Liver (tissue), 3 donors: Measurements from ENCODE around the gene CLEC16A.

Experiments
- ATF3 ChIP-seq: IDR thresholded peaks from 2 replicates; pipeline ENCODE4 v1.6.1; 2016; ENCODE audit warnings: antibody characterized with exemption
- CTCF ChIP-seq: fragments of 150-350 bp; IDR thresholded peaks from 2 replicates; pipeline ENCODE4 v1.5.1; 2017; ENCODE audit warnings: improper control_type of control experiment, low read depth, low read length; ENCODE audit not compliant: missing input control
- GABPA ChIP-seq, 2 donors: IDR thresholded peaks in 1 of 2; conservative IDR thresholded peaks in 1 of 2; 2 replicates each; pipeline ENCODE4 v1.6.1; 2016; ENCODE audit warnings: antibody characterized with exemption in 2 of 2, mild to moderate bottlenecking in 1 of 2, moderate library complexity in 1 of 2
- HNF4G ChIP-seq: IDR thresholded peaks from 2 replicates; pipeline ENCODE4 v1.6.1; 2016; ENCODE audit warnings: antibody characterized with exemption
- JUND ChIP-seq, 2 donors: IDR thresholded peaks; 2 replicates each; pipeline ENCODE4 v1.6.1; 2016; ENCODE audit warnings: antibody characterized with exemption in 2 of 2
- MAX ChIP-seq: IDR thresholded peaks from 2 replicates; pipeline ENCODE4 v1.6.1; 2016; ENCODE audit warnings: antibody characterized with exemption
- RAD21 ChIP-seq, 2 donors: IDR thresholded peaks; 2 replicates each; pipeline ENCODE4 v1.6.1; 2016; ENCODE audit warnings: antibody characterized with exemption in 2 of 2, mild to moderate bottlenecking in 2 of 2
- TAF1 ChIP-seq: conservative IDR thresholded peaks from 2 replicates; pipeline ENCODE4 v1.6.1; 2016; ENCODE audit warnings: antibody characterized with exemption, mild to moderate bottlenecking
- YY1 ChIP-seq: IDR thresholded peaks from 2 replicates; pipeline ENCODE4 v1.6.1; 2016; ENCODE audit warnings: antibody characterized with exemption, mild to moderate bottlenecking
- donor health status: healthy.
- donor health status: healthy.

- TF ChIP-seq CTCF, result no peak
- no peak for TF ChIP-seq ATF3
- TF ChIP-seq YY1, result no peak
- no peak for TF ChIP-seq RAD21 (IDR thresholded peaks at IDR 0.05)
- no peak for TF ChIP-seq TAF1
- no peak for TF ChIP-seq JUND (IDR thresholded peaks at IDR 0.05)
- no peak for TF ChIP-seq GABPA (IDR thresholded peaks at IDR 0.05 in 1 of 2, conservative IDR thresholded peaks at IDR 0.05 in 1 of 2)
- TF ChIP-seq MAX, result no peak
- no peak for TF ChIP-seq HNF4G
Measured at GRCh38 chr16:11104168-11105037, 160.0 kb downstream of the CLEC16A start.
